HG02870 (cell line): ENCODE measurements around the gene TMEM158.

ENCODE experiments used
- ATAC-seq: cut with Tn5 transposase; IDR thresholded peaks from one replicate; pipeline ENCODE4 v1.9.1; 2021; ENCODE audit warnings: mild to moderate bottlenecking, moderate library complexity; ENCODE audit not compliant: unreplicated experiment

The TMEM158 gene

DNA sequence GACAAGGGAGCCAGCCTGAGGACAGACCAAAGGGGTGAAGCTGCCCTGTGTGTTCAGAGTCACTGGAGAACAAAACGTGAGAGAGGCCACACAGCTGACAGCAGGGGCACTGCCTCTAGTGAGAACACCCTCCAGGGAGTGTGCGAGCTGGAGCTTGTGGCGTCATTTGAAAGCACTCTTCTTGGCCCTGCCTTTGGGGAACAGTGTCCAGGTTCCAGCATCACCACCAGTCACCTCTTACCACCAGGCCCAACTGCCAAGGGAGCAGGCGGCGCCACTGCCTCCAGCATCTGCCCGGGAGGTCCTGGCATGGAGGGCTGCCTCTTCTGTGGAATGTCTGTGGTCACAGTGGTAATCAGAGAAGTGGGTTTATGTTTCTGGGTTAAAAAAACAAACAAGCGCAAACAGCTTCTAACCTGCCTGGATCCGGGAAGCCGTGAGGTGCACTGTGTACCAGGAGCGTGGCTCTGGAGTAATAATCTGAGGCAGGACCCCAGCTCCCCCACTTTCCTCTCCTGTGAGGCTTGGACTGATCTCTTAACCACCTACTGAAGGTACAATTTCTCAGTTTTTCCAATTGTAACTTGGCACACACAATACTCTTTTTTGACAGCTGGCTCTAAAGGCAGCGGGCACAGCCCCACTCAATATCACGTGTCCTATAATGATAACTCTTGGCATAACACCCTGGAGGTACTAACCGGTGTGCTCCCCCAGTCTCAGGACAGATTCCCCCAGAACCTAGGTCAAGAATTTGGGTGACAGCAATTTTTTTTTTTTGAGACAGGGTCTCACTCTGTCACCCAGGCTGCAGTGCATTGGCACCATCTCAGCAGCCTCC lies 47.7 kb downstream of the TMEM158 start:
- ATAC-seq = no peak

DNA sequence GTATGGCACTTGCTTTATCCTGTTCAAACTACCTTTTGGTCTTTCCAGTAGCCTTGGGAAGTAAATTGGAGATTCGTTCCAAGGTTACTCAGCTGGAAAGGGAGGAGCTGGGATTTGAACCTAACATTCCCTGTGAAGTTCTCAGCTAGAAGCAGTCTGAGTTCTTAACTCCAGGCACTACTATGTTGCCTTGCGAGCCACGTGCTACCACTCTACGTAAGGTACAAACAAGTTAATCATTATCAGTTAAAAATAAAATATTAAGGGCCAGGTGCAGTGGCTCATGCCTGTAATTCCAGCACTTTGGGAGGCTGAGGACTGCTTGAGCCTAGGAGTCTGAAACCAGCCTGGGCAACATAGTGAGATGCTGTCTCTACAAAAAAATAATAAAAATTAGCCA lies 49.2 kb downstream of the TMEM158 start:
- no peak for ATAC-seq
